Gastroesophageal sphincter (tissue), 3 donors: Measurements from ENCODE around the gene CNTN5.

Experiments used
- CTCF ChIP-seq, 4 experiments: fragments of 200-600 bp in 2 of 4; fragments of 450-650 bp in 2 of 4; sonication (generic) in 1 of 4; IDR thresholded peaks; one replicate each; pipeline ENCODE4 v1.5.1; 2017 to 2019; ENCODE audit warnings: antibody characterized with exemption in 4 of 4, mild to moderate bottlenecking in 2 of 4, moderate library complexity in 2 of 4
- EP300 ChIP-seq: sonication (generic); formaldehyde crosslinking; IDR thresholded peaks from one replicate; pipeline ENCODE4 v1.6.1; 2017; ENCODE audit warnings: antibody characterized with exemption, mild to moderate bottlenecking
- POLR2AphosphoS5 ChIP-seq: sonication (generic); formaldehyde crosslinking; IDR thresholded peaks from one replicate; pipeline ENCODE4 v1.6.1; 2017; ENCODE audit warnings: antibody characterized with exemption

DNA sequence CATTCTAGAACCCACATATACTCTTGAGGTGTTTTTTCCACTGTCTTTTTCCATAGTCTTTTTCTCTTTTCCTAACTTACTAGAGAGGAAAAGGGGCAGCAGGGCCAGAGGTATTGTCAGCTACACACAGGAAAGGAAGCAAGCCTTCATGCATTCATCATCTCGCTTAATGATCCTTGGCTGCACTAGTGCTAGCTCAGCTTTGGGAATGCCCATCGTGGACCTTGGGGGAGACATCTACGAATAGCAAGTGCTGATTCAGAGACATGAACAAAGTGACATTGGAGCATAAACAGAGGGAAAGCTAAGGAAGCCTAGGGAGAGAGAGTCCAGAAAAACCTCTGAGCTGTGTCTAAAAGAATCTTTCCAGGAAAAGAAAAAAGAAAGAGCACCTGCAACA is 1200.1 kb downstream of the CNTN5 start:
- TF ChIP-seq CTCF (IDR thresholded peaks at IDR 0.05): no peak
- no peak for TF ChIP-seq EP300
- no peak for TF ChIP-seq POLR2AphosphoS5
